Measurements from ENCODE around the gene LHFPL3. TPM values are rescaled to one million over a fixed set of nuclear protein-coding genes. Genes with fewer than 3 reads are reported as not detected.
A peak's percentile ranks its signal among the peaks of the same experiment; 100 is the strongest.

The LHFPL3 gene
- total RNA-seq, 8 experiments from 2014 or later, result 1.0 to 26.2 (median 5.0) TPM; not detected in 1

GRCh38 chr7:104861729-104862390, 533.5 kb downstream of the LHFPL3 start:
- in situ Hi-C loops (cut with MboI; ENCODE audit: low pct_unique_long_range_greater_than_20kb in 2 of 9, low sequenced_read_pairs in 9 of 9, unreplicated experiment in 9 of 9), result no loop called here
- H3K4me1 ChIP-seq (replicated peaks in 1 of 2), result no peaks in the 10 kb centered on the region

GRCh38 chr7:104862719-104863118, 534.3 kb downstream of the LHFPL3 start:
- in situ Hi-C loops (cut with MboI; ENCODE audit: low pct_unique_long_range_greater_than_20kb in 2 of 9, low sequenced_read_pairs in 9 of 9, unreplicated experiment in 9 of 9), result no loop called here
- 20 to 60% (median 39%) methylated on average over 1 to 7 of the region's 7 CpGs; no CpG with 5 or more reads in 4 of the 10 experiments for WGBS, 10 experiments
- H3K4me3 ChIP-seq, result no peak overlapping the region
- no peak overlapping the region for H3K27ac ChIP-seq
- H3K4me1 ChIP-seq (replicated peaks in 1 of 2), result no peaks in the 10 kb centered on the region
- ATAC-seq (replicated peaks in 6 of 8), result peak in 3 of 8 experiments; percentile 35 to 77 (median 48)

More at GRCh38 chr7:104861729-104862390, 533.5 kb downstream of the LHFPL3 start:
- WGBS, 10 experiments, result 10 to 100% (median 62%) methylated on average over 1 to 4 of the region's 5 CpGs; no CpG with 5 or more reads in 1 of the 10 experiments
- H3K27ac ChIP-seq, result no peak overlapping the region
- ATAC-seq (replicated peaks in 6 of 8), result no peak
- no peak overlapping the region for H3K4me3 ChIP-seq

- no peak overlapping the region for H3K4me3 ChIP-seq
- 42 to 93% (median 80%) methylated on average over 1 to 10 of the region's 10 CpGs; no CpG with 5 or more reads in 2 of the 10 experiments for WGBS, 10 experiments
- H3K4me1 ChIP-seq (replicated peaks in 1 of 2), result no peaks in the 10 kb centered on the region
- no peak overlapping the region for H3K27ac ChIP-seq
- in situ Hi-C loops (cut with MboI; ENCODE audit: low pct_unique_long_range_greater_than_20kb in 2 of 9, low sequenced_read_pairs in 9 of 9, unreplicated experiment in 9 of 9), result no loop called here
- no peak for ATAC-seq (replicated peaks in 6 of 8)
These were observed 545.0 kb downstream of the LHFPL3 start for GRCh38 chr7:104873401-104873800.

GRCh38 chr7:104878577-104878976, 550.2 kb downstream of the LHFPL3 start:
- Histone ChIP-seq H3K4me3 (no peak overlapping the region), H3K27ac (no peak overlapping the region), H3K4me1 (replicated peaks in 1 of 2) (peaks cover 3 to 4% of the 10 kb centered on the region in 2 donors)
- WGBS, 10 experiments, result 42 to 89% (median 69%) methylated on average over 1 to 3 of the region's 3 CpGs; no CpG with 5 or more reads in 2 of the 10 experiments
- in situ Hi-C loops (cut with MboI; ENCODE audit: low pct_unique_long_range_greater_than_20kb in 2 of 9, low sequenced_read_pairs in 9 of 9, unreplicated experiment in 9 of 9), result no loop called here
- ATAC-seq (replicated peaks in 6 of 8), result no peak

GRCh38 chr7:104883248-104883717, 554.9 kb downstream of the LHFPL3 start:
- Histone ChIP-seq H3K4me3 (no peak overlapping the region), H3K27ac (no peak overlapping the region), H3K4me1 (replicated peaks in 1 of 2) (peaks cover 4 to 10% of the 10 kb centered on the region in 2 donors)
- WGBS, 10 experiments, result 0 to 84% (median 50%) methylated on average over 2 to 5 of the region's 6 CpGs; no CpG with 5 or more reads in 1 of the 10 experiments
- in situ Hi-C loops (cut with MboI; ENCODE audit: low pct_unique_long_range_greater_than_20kb in 2 of 9, low sequenced_read_pairs in 9 of 9, unreplicated experiment in 9 of 9), result no loop called here
- peak; percentile 25 to 60 (median 40) for ATAC-seq (replicated peaks in 6 of 8)

- H3K27ac ChIP-seq, result no peak overlapping the region
- 33 to 77% (median 55%) methylated on average over 1 to 14 of the region's 17 CpGs for WGBS, 10 experiments
- peaks cover 4 to 10% of the 10 kb centered on the region in 2 donors for H3K4me1 ChIP-seq (replicated peaks in 1 of 2)
- no peak overlapping the region for H3K4me3 ChIP-seq
- in situ Hi-C loops (cut with MboI; ENCODE audit: low pct_unique_long_range_greater_than_20kb in 2 of 9, low sequenced_read_pairs in 9 of 9, unreplicated experiment in 9 of 9), result no loop called here
- peak; percentile 85 to 99 (median 94) for ATAC-seq (replicated peaks in 6 of 8)
These were observed 555.5 kb downstream of the LHFPL3 start for GRCh38 chr7:104883718-104884452.

- in situ Hi-C loops (cut with MboI; ENCODE audit: low pct_unique_long_range_greater_than_20kb in 2 of 9, low sequenced_read_pairs in 9 of 9, unreplicated experiment in 9 of 9), result no loop called here
- peaks cover 4 to 17% of the 10 kb centered on the region in 2 donors for H3K4me1 ChIP-seq (replicated peaks in 1 of 2)
- ATAC-seq (replicated peaks in 6 of 8), result no peak
- no peak overlapping the region for H3K27ac ChIP-seq
- 0 to 83% (median 56%) methylated on average over 1 to 4 of the region's 4 CpGs; no CpG with 5 or more reads in 2 of the 10 experiments for WGBS, 10 experiments
- H3K4me3 ChIP-seq, result no peak overlapping the region
These were observed 558.2 kb downstream of the LHFPL3 start for GRCh38 chr7:104886651-104887050.

GRCh38 chr7:104890216-104890615, 561.8 kb downstream of the LHFPL3 start:
- peaks cover 0 to 8% of the 10 kb centered on the region in 2 donors for H3K4me1 ChIP-seq (replicated peaks in 1 of 2)
- ATAC-seq (replicated peaks in 6 of 8), result no peak
- no peak overlapping the region for H3K4me3 ChIP-seq
- in situ Hi-C loops (cut with MboI; ENCODE audit: low pct_unique_long_range_greater_than_20kb in 2 of 9, low sequenced_read_pairs in 9 of 9, unreplicated experiment in 9 of 9), result no loop called here
- 66 to 100% (median 75%) methylated on average over 1 to 5 of the region's 5 CpGs; no CpG with 5 or more reads in 6 of the 10 experiments for WGBS, 10 experiments
- H3K27ac ChIP-seq, result no peak overlapping the region

- no peak overlapping the region for H3K4me3 ChIP-seq
- peaks cover 0 to 8% of the 10 kb centered on the region in 2 donors for H3K4me1 ChIP-seq (replicated peaks in 1 of 2)
- H3K27ac ChIP-seq, result no peak overlapping the region
- no peak for ATAC-seq (replicated peaks in 6 of 8)
- in situ Hi-C loops (cut with MboI; ENCODE audit: low pct_unique_long_range_greater_than_20kb in 2 of 9, low sequenced_read_pairs in 9 of 9, unreplicated experiment in 9 of 9), result no loop called here
These were observed 563.5 kb downstream of the LHFPL3 start for GRCh38 chr7:104891949-104892348.

- ATAC-seq (replicated peaks in 6 of 8), result no peak
- Histone ChIP-seq H3K27ac (no peak overlapping the region), H3K4me3 (no peak overlapping the region), H3K4me1 (replicated peaks in 1 of 2) (peaks cover 0 to 8% of the 10 kb centered on the region in 2 donors)
- in situ Hi-C loops (cut with MboI; ENCODE audit: low pct_unique_long_range_greater_than_20kb in 2 of 9, low sequenced_read_pairs in 9 of 9, unreplicated experiment in 9 of 9), result no loop called here
- WGBS, 10 experiments, result 50 to 100% (median 90%) methylated on average over 1 of the region's 1 CpG; no CpG with 5 or more reads in 3 of the 10 experiments
These were observed 565.9 kb downstream of the LHFPL3 start for GRCh38 chr7:104894314-104894713.

- 53 to 100% (median 92%) methylated on average over 1 to 3 of the region's 3 CpGs; no CpG with 5 or more reads in 2 of the 10 experiments for WGBS, 10 experiments
- H3K4me1 ChIP-seq (replicated peaks in 1 of 2), result peaks cover 0 to 11% of the 10 kb centered on the region in 2 donors
- ATAC-seq (replicated peaks in 6 of 8), result no peak
- H3K27ac ChIP-seq, result no peak overlapping the region
- in situ Hi-C loops (cut with MboI; ENCODE audit: low pct_unique_long_range_greater_than_20kb in 2 of 9, low sequenced_read_pairs in 9 of 9, unreplicated experiment in 9 of 9), result no loop called here
- H3K4me3 ChIP-seq, result no peak overlapping the region
These were observed 566.5 kb downstream of the LHFPL3 start for GRCh38 chr7:104894726-104895521.

- 75 to 100% (median 88%) methylated on average over 1 to 9 of the region's 10 CpGs; no CpG with 5 or more reads in 3 of the 10 experiments for WGBS, 10 experiments
- Histone ChIP-seq H3K4me1 (replicated peaks in 1 of 2) (peaks cover 3 to 17% of the 10 kb centered on the region in 2 donors), H3K4me3 (no peak overlapping the region), H3K27ac (no peak overlapping the region)
- ATAC-seq (replicated peaks in 6 of 8), result no peak
- in situ Hi-C loops (cut with MboI; ENCODE audit: low pct_unique_long_range_greater_than_20kb in 2 of 9, low sequenced_read_pairs in 9 of 9, unreplicated experiment in 9 of 9), result no loop called here
These were observed 567.3 kb downstream of the LHFPL3 start for GRCh38 chr7:104895522-104896236.
